ENCODE results near the gene SIRT3.
"Not testable (repeated sequence)": the region's sequence is repeated elsewhere in the genome, so short reads cannot be mapped to it uniquely, and the experiment has no call there.

DNA sequence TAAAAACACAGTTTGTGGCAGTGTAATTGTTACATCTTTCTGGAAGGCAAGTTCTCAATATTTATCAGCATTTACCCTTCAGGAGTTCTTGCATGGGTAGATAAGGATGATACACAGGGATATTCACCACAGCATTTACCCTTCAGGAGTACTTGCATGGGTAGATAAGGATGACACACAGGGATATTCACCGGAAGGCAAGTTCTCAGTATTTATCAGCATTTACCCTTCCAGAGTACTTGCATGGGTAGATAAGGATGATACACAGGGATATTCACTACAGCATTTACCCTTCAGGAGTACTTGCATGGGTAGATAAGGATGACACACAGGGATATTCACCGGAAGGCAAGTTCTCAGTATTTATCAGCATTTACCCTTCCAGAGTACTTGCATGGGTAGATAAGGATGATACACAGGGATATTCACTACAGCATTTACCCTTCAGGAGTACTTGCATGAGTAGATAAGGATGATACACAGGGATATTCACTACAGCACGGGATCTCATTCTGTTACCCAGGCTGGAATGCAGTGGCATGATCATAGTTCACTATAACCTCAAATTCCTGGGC, 15.4 kb downstream of the SIRT3 start:
- TF ChIP-seq EZH2 (IDR thresholded peaks at IDR 0.05); POLR2AphosphoS5 (IDR thresholded peaks at IDR 0.05; ENCODE audit: borderline replicate concordance, low read depth, low read length): not testable (repeated sequence)

Data from SK-N-MC (cell line).